GM23248 (cell line): ENCODE results near the gene CCSAP. TPM values are rescaled to one million over a fixed set of nuclear protein-coding genes. Genes with fewer than 3 reads are reported as not detected.

ENCODE experiments used
- DNase-seq: peaks from one replicate; pipeline ENCODE4 v3.0.0-alpha.2; 2015
- H2AFZ ChIP-seq: fragments of 200-600 bp; sonication (generic); 2 replicates; pipeline ENCODE4 v1.6.1; 2016; ENCODE audit warnings: antibody characterized with exemption
- H3F3A ChIP-seq: fragments of 200-600 bp; sonication (generic); 2 replicates; pipeline ENCODE4 v1.6.1; 2016; ENCODE audit warnings: mild to moderate bottlenecking, antibody characterized with exemption, mixed run types; ENCODE audit not compliant: insufficient read depth
- H3K27ac ChIP-seq: fragments of 200-600 bp; sonication (generic); 2 replicates; pipeline ENCODE4 v1.5.1; 2016; ENCODE audit warnings: mild to moderate bottlenecking
- H3K27me3 ChIP-seq: fragments of 200-600 bp; sonication (generic); replicated peaks from 2 replicates; pipeline ENCODE4 v1.6.1; 2016; ENCODE audit warnings: mild to moderate bottlenecking; ENCODE audit not compliant: insufficient read depth
- H3K36me3 ChIP-seq: fragments of 200-600 bp; sonication (generic); 2 replicates; pipeline ENCODE4 v1.6.1; 2016; ENCODE audit warnings: low read depth, mild to moderate bottlenecking
- H3K4me1 ChIP-seq: fragments of 200-600 bp; sonication (generic); 2 replicates; pipeline ENCODE4 v1.6.1; 2016; ENCODE audit warnings: mild to moderate bottlenecking; ENCODE audit not compliant: insufficient read depth
- H3K4me2 ChIP-seq: fragments of 200-600 bp; sonication (generic); one replicate; pipeline ENCODE4 v1.6.1; 2016; ENCODE audit warnings: mild to moderate bottlenecking; ENCODE audit not compliant: unreplicated experiment
- H3K4me3 ChIP-seq: fragments of 200-600 bp; sonication (generic); 2 replicates; pipeline ENCODE4 v1.5.1; 2016; ENCODE audit warnings: mild to moderate bottlenecking
- H3K79me2 ChIP-seq: fragments of 200-600 bp; sonication (generic); 2 replicates; pipeline ENCODE4 v1.6.1; 2016; ENCODE audit warnings: mild to moderate bottlenecking; ENCODE audit not compliant: insufficient read depth
- H3K9ac ChIP-seq: fragments of 200-600 bp; sonication (generic); 2 replicates; pipeline ENCODE4 v1.6.1; 2016; ENCODE audit warnings: mild to moderate bottlenecking
- H3K9me2 ChIP-seq: fragments of 200-600 bp; sonication (generic); 2 replicates; pipeline ENCODE4 v1.6.1; 2016; ENCODE audit warnings: mixed run types, mild to moderate bottlenecking, moderate library complexity; ENCODE audit not compliant: insufficient read depth
- H3K9me3 ChIP-seq: fragments of 200-600 bp; sonication (generic); one replicate; pipeline ENCODE4 v1.6.1; 2017; ENCODE audit warnings: low read depth
- H4K20me1 ChIP-seq: fragments of 200-600 bp; sonication (generic); 2 replicates; pipeline ENCODE4 v1.6.0; 2016; ENCODE audit not compliant: insufficient read depth
- EZH2 ChIP-seq: fragments of 200-600 bp; sonication (generic); IDR thresholded peaks from 2 replicates; pipeline ENCODE4 v1.6.1; 2018; ENCODE audit warnings: antibody characterized with exemption, mild to moderate bottlenecking; ENCODE audit not compliant: insufficient read depth, poor library complexity, severe bottlenecking
- EZH2phosphoT487 ChIP-seq: fragments of 200-600 bp; sonication (generic); IDR thresholded peaks from 2 replicates; pipeline ENCODE4 v1.6.1; 2018; ENCODE audit warnings: antibody characterized with exemption, moderate library complexity, mild to moderate bottlenecking, low read depth; ENCODE audit not compliant: insufficient read depth
- WGBS, 2 experiments: methylation state at CpG; one replicate each; pipeline ENCODE4 v1.1.6; 2015 to 2017; ENCODE audit warnings: low lambda C conversion rate in 2 of 2, low coverage in 1 of 2; ENCODE audit errors: missing lambda C conversion rate in 2 of 2; 5-methylcytosine and 5-hydroxymethylcytosine counted together
- in situ Hi-C: fragments of 300-500 bp; cut with MboI; formaldehyde crosslinking; loops from 2 replicates; pipeline ENCODE4 v1.15.0; 2020
- polyA plus RNA-seq: library from polyadenylated mRNA; unstranded; fragments of >200 nt; fragmentation: Nextera tagmentation; extraction: Ambion mirVana; gene quantifications from 2 replicates; pipeline ENCODE4 v1.2.1, GENCODE V29; 2016
- total RNA-seq: library from RNA; depleted of rRNA; stranded (reverse); fragments of >200 nt; shearing (Covaris generic); gene quantifications from 2 replicates; pipeline ENCODE4 v1.2.3, GENCODE V29; 2014

CCSAP gene
- total and polyA plus RNA-seq, 2 experiments from 2014 or later = 3.4 to 7.8 TPM

DNA sequence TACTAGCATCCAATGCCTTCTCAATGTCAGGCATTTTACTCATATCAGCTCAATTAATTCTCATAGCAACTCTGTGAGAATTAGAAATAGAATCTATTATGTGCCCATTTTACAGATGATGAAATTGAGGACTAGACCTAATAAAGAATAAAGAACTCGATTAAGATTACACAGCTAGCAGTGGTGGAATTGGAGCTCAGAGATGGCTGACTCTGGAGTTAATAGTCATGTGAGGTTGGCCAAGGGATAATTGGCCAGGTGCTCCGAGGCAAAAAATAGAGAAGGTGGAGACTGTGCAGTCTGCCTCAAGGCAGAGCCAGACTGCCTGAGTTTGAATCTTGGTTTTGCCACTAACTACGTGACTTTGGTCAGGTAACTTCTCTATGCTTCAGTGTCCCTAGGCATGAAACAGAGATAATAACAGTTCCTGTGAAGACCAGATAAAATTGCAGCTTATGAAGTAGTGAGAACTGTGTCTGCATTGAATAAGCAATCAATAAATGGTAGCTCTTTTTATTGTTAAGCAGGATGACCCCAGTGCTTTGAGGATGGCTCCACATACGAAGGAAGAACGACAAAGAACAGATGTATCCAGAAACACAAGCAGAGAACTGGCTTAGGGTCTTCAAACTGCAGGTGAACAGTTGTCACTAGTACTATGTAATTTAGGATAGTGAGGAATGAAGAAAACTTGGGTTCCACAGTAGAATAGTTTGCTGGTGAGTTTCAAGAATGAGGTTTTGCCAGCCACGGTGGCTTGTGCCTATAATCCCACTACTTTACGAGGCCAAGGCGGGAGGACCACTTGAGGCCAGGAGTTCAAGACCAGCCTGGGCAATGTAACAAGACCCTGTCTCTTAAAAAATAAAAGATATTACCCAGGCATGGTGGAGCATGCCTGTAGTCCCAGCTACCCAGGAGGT lies 6.9 kb upstream of the CCSAP start:
- 63 to 67% methylated on average over 8 of the region's 8 CpGs for WGBS, 2 experiments
- no peak overlapping the region for H3K27ac ChIP-seq
- no peak overlapping the region for H3K9ac ChIP-seq
- H3K27me3 ChIP-seq = peaks cover 12% of the 10 kb centered on the region; the same call in 1 of the 2 replicates
- H3K4me1 ChIP-seq = no peaks in the 10 kb centered on the region
- no peak overlapping the region for H3K4me2 ChIP-seq
- in situ Hi-C loops = no loop called here
- no peaks in the 10 kb centered on the region for H3K9me3 ChIP-seq
- no peaks in the 10 kb centered on the region for H3K9me2 ChIP-seq
- H3K36me3 ChIP-seq = no peaks in the 10 kb centered on the region
- no peaks in the 10 kb centered on the region for H4K20me1 ChIP-seq
- H2AFZ ChIP-seq = no peak overlapping the region
- no peaks in the 10 kb centered on the region for H3K79me2 ChIP-seq
- TF ChIP-seq EZH2phosphoT487 (no peak), EZH2 (no peak)
- no peaks in the 10 kb centered on the region for H3F3A ChIP-seq
- no peak for DNase-seq
- no peak overlapping the region for H3K4me3 ChIP-seq

DNA sequence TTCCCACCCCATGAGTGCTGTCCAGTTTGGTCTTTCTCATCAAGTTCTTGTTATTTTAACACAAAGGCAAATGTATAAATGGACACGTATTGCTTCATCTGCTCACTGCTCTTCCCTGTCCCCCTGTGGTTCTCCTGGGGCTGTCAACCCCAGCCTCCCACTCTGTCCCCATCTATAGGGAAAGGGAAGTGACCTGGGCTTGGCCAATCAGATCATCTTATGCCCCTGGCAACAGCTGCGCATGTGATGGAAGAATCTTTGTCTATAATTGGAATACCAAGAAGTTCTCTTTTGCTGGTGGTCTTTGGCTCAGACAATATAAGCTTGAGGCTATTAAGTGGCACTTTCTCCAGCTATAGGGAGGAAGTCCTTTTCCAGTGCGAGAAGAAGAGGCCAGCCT lies 4.7 kb upstream of the CCSAP start:
- no peaks in the 10 kb centered on the region for H3K4me1 ChIP-seq
- no peak overlapping the region for H3K27ac ChIP-seq
- no peaks in the 10 kb centered on the region for H3F3A ChIP-seq
- no peaks in the 10 kb centered on the region for H3K79me2 ChIP-seq
- H3K9me2 ChIP-seq = no peaks in the 10 kb centered on the region
- no peaks in the 10 kb centered on the region for H4K20me1 ChIP-seq
- WGBS, 2 experiments = 34 to 37% methylated on average over 3 of the region's 3 CpGs
- in situ Hi-C loops = no loop called here
- H3K27me3 ChIP-seq = peaks cover 7% of the 10 kb centered on the region; the same call in 1 of the 2 replicates
- no peak overlapping the region for H3K9ac ChIP-seq
- no peaks in the 10 kb centered on the region for H3K9me3 ChIP-seq
- DNase-seq = no peak
- H3K36me3 ChIP-seq = no peaks in the 10 kb centered on the region
- no peak overlapping the region for H2AFZ ChIP-seq
- TF ChIP-seq EZH2phosphoT487 = no peak
- no peak for TF ChIP-seq EZH2
- no peak overlapping the region for H3K4me2 ChIP-seq
- no peak overlapping the region for H3K4me3 ChIP-seq

GRCh38 chr1:229344937-229345684 lies 2.3 kb upstream of the CCSAP start:
- Histone ChIP-seq H3K79me2 (peaks cover 14% of the 10 kb centered on the region), H3K27me3 (0 out of 2 replicates have a peak, but pooled peaks cover 4% of the 10 kb centered on the region), H3K4me2 (no peak overlapping the region), H3K4me3 (no peak overlapping the region), H3K9me2 (no peaks in the 10 kb centered on the region), H4K20me1 (no peaks in the 10 kb centered on the region), H2AFZ (no peak overlapping the region), H3K27ac (no peak overlapping the region), H3K4me1 (0 out of 2 replicates have a peak, but pooled peaks cover 3% of the 10 kb centered on the region), H3K36me3 (no peaks in the 10 kb centered on the region), H3K9me3 (no peaks in the 10 kb centered on the region), H3K9ac (no peak overlapping the region), H3F3A (no peaks in the 10 kb centered on the region)
- TF ChIP-seq EZH2phosphoT487 (no peak), EZH2 (no peak)
- 48 to 51% methylated on average over 8 of the region's 8 CpGs for WGBS, 2 experiments
- in situ Hi-C loops = no loop called here
- peak; percentile 16 for DNase-seq

DNA sequence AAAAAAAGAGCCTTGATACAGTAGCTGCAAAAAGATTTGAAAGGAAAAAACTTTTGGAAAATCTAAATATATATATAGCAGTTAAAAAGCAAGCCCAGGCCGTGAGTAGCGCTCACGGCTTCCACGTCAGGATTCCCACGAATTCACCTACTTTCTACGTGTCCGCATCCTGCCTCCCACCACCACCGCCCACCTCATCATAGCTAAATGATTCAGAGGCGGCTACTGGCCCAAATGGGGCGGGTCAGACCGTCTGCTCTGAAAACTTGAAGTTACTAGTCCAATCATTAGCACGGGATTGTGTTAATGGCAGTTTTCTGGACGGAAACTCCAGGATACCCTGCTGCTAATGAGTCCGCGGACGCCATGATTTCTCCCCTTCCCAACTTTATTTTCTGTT lies 1.3 kb upstream of the CCSAP start:
- Histone ChIP-seq H3K79me2 (peaks cover 22% of the 10 kb centered on the region), H2AFZ (peak overlapping the region; percentile 94; the same call in 1 of the 2 replicates), H3K9ac (no peak overlapping the region), H3K36me3 (no peaks in the 10 kb centered on the region), H4K20me1 (no peaks in the 10 kb centered on the region), H3K4me1 (0 out of 2 replicates have a peak, but pooled peaks cover 3% of the 10 kb centered on the region), H3K4me3 (peak overlapping the region; percentile 85), H3K9me3 (no peaks in the 10 kb centered on the region), H3K4me2 (peak overlapping the region; percentile 95), H3F3A (no peaks in the 10 kb centered on the region), H3K9me2 (no peaks in the 10 kb centered on the region), H3K27ac (no peak overlapping the region), H3K27me3 (0 out of 2 replicates have a peak, but pooled peaks cover 4% of the 10 kb centered on the region)
- WGBS, 2 experiments = 65 to 69% methylated on average over 16 of the region's 16 CpGs
- in situ Hi-C loops = no loop called here
- no peak for TF ChIP-seq EZH2phosphoT487
- TF ChIP-seq EZH2 = no peak
- DNase-seq = peak; percentile 29
